Activated T-helper 9 cell treated with anti-CD3 and anti-CD28 coated beads, Interleukin-2, amount 50 U/mL, for 16 hours (primary cell): ENCODE data around the gene SSUH2.
"Not testable (repeated sequence)": the region's sequence is repeated elsewhere in the genome, so short reads cannot be mapped to it uniquely, and the experiment has no call there.

ENCODE experiments used
- DNase-seq: peaks from one replicate; pipeline ENCODE4 v3.0.0-alpha.2; 2020; ENCODE audit warnings: low read depth

Gene SSUH2

DNA sequence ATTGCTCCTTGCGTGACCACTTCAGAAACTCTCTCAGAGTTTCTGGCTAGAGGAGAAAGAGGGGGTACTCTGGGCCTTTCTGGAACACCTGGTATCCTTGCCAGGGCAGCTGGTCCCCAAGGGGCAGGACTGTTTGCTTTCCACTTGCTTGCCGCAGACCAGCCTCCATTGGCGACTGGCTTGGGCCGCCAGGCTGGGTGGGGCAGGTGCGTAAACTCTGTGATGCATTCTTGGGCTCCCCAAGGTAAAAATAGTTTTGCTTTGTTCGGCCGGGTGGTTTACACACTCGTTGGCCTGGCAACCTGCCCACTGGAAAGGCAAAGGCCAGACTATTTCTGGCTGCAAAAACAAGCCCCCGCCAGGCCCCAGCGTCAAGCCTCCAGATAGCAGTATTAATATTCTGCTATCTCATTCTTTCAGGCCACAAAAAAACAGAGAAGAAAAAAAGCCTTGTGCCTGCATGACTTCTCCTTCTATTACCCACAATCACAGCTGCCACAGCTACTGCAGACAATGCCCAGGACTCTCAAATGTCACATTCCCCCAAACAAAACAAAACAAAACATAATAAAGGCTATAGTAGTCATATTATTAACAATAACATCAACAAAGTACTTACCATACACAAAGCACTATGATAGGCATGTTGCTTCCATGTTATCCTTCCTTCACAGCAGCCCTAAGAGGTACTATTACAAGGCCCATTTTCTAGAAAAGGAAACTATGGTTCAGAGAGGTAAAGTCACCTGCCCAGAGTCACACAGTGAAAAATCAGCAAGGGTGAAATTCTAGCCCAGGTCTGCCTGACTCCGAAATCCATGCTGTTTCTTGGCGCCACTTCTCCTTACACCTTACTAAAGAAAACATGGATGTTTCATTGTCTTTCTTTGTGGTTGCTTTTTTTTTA is 14.0 kb upstream of the SSUH2 start:
- DNase-seq: no peak

DNA sequence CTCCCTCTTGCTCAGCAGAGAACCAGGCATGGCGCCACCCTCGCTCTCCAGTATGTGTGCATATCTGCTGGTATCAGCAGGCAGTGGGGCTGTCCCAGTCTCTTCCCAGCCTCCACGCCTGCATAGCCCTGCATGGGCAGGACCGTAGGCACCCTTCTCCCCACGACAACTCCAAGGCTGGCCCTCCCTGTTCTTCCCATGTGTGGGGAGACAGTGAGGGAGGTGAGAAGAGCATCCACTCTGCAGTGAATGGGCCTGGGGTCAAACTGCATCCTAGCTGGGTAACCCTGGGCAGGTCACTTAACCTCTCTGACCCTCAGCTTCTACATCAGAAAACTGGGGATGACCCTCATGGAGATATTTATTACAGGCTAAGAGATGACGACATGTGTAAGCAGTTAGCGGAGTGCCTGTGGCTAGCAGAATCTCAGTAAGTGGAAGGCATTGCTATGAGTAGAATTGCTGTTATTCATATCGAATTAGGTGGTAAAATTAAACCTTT is 13.3 kb upstream of the SSUH2 start:
- DNase-seq: no peak

DNA sequence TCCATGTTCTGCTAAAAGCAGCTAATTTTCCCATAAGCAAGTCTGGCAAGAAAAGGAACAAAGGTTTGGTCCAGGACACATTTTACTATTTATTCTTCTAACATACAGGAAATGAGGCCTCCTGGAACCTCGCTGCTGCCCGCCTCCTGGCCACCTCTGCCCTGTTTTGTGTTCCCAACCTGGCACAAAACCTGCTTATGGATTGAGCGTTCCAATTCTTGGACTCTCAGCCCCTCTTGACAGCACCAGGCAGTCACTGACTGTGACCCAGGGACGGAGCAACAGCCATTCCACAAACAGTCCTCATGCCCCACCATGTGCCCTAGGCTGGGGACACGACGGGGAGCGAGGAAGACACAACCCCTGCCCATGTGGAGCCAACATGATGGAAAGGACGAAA is 11.6 kb upstream of the SSUH2 start:
- no peak for DNase-seq

DNA sequence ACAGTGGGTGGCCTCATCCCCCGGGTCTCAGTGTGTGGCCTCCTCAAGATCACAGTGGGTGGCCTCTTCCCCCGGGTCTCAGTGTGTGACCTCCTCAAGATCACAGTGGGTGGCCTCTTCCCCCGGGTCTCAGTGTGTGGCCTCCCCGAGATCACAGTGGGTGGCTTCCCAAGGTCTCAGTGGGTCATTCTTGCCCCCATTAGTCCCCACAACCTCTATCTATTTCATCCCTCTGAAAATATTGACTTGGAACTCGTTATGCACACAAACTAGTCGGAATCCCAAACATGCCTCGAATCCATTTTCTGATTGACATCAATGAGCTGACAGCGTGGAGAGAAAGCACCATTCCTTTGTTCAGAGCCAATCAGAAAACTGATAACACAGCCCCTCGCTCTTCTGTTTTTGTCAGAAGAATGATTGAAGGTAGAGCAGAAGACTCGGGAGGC is 10.8 kb upstream of the SSUH2 start:
- DNase-seq: no peak

DNA sequence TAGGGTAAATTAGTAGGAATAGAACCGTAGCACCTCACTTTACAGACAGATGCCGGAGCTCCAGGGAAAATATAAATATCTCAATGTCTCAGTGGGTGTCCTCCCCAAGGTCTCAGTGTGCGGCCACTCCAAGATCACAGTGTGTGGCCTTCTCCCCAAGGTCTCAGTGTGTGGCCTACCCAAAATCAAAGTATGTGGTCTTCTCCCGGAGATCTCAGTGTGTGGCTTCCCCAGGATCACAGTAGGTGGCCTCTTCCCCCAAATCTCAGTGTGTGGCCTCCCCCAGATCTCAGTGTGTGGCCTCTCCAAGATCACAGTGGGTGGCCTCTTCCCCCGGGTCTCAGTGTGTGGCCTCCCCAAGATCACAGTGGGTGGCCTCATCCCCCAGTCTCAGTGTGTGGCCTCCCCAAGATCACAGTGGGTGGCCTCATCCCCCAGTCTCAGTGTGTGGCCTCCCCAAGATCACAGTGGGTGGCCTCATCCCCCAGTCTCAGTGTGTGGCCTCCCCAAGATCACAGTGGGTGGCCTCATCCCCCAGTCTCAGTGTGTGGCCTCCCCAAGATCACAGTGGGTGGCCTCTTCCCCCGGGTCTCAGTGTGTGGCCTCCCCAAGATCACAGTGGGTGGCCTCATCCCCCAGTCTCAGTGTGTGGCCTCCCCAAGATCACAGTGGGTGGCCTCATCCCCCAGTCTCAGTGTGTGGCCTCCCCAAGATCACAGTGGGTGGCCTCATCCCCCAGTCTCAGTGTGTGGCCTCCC is 10.2 kb upstream of the SSUH2 start:
- DNase-seq: not testable (repeated sequence)

DNA sequence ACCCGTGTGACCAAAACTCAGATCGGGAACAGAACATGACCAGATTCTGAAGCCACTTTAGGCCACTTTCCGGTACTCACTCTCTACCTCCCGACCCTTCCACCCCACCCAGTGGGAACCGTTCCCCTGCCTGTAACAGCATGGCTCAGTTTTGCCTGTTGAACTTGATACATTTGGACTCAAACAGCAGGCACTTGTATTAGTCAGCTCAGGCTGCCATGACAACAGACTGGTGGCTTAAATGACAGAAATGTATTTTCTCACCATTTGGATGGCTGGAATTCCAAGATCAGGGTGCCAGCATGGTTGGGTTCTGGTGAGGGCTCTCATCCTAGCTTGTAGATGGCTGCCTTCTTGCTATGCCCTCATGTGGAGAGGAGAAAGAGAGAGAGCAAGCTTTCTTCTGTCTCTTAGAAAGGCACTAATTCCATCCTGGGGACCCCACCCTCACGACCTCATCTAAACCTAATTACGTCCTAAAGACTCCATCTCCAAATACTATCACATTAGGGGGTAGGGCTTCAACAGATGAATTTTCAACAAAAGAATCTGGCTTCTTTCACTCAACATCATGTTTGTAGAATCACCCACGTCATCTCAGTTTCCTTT is 9.3 kb upstream of the SSUH2 start:
- DNase-seq: no peak

DNA sequence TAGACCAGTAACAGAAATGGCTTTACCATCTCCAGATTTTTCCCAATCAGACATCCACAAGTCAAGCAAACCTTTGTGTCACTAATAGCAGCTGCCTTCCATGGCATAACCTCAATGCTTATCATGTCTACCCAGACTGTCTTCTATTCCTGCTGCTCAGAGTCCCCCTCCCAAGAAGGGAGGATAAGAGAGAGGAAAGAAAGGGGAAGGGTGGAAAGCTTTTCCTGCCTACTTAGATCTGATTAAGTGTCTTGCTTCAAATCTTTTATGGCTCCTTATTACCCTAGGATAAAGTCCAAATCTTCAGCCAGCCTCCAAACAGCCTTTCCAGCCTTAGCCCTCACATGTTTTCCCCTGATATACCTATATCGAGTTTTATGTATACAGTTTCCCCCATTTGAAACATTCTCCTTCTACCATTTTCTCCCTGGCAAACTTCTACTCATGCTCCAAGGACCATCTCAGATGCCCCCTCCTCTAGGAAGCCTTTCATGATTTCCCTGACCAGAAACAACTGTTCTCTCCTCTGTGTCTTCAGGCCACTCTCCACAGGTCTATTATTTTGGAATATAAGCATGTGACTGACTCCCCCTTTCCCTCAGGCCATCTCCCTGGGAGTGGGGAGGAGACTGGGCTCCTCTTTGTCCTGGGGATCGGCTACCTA is 7.9 kb upstream of the SSUH2 start:
- no peak for DNase-seq

DNA sequence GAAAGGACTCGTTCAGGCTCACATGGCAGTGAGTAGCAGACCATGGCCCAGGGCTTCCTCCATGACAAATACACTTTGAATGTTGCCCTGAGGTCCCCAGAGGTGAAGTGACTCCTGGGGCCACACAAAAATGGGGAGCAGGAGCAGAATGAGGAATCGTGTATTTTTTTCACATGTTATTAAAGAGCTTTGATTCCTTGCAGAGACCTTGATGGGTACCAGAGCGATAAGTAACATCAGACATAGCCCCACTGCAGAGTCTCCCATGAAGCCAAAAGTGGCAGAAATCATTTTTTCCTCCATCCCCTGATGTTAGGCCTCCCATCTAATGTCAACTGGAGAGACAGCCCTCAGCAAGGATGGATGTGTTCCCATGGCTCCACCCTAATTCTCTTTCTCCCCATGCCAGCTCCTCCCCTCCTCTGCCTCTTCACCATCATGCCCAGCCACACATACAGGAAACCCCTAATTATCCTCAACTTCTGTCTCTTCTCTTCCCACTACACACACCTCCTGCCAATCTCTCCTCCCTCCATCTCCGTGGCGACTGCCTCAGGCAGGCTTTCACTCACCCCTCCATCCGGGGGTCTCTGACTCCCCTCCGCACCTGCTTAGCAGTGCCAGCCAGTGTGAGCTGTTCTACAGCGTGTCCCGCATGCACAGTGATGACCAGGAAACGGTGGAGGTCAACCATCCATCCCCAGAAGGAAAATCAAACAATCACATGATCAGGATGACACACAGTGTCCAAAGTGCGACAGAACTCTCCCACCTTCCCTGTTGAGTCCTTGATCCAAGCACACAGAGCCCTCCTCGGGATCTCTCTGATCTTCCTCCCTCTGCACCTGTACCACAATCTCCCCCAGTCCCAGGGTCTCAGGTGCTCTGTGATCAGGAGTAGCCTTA is 7.1 kb upstream of the SSUH2 start:
- DNase-seq: no peak

DNA sequence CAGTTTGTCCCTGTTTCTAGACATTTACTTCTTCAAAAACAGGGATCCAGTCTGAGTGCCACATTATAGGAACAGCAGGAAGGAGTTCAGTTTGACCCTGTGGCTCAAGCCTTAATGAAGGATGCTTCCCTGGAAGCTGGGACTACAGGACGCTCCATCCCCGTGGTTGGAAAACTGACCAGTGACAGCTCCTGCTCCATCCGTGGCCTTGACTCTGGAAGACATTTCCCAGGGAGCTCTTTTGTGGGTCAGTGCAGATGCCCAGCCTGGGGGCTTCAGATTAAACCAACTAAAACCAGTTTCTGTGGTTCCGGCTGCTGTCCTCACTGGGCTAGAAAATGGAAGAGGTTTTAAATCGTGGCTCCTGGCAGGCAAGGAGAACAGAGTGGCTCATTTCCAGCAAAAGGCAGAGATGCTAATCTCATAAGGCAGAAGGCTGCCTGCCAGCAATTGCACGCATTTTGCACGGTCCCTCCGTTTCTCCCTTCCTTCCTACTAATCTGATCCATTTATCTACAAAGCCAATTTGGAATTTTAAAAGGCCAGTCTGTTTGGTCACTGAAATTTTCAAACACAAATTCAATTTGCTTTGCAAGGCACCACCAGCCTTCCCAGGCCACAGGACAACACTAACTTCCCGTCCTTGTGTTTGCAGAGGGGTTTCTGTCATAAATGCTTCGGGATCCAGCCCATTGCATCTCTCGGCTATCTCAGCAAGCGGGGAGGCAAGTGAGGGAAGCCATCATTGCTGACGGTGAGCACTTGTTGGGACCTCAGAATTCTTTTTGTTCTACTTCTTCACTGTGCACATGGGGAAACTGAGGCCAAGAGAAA is 6.2 kb upstream of the SSUH2 start:
- DNase-seq: no peak

DNA sequence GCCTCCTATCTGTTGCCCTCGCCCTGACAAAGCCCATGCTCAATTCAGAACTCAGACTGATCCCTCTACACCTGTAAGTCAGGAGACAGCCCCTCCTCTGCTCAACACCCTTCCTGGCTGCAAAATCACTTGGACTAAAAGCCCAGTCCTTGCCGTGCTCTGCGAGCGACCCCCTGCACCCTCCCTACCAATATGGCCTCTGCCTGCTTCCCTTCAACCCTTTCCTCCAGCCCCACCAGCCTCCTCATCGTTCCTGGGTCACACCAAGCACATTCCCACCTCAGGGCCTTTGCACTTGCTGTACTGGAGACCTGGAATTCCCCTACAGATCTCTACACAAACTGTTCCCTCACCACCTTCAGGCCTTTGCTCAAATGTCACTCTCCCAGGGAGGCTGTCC is 5.2 kb upstream of the SSUH2 start:
- no peak for DNase-seq

DNA sequence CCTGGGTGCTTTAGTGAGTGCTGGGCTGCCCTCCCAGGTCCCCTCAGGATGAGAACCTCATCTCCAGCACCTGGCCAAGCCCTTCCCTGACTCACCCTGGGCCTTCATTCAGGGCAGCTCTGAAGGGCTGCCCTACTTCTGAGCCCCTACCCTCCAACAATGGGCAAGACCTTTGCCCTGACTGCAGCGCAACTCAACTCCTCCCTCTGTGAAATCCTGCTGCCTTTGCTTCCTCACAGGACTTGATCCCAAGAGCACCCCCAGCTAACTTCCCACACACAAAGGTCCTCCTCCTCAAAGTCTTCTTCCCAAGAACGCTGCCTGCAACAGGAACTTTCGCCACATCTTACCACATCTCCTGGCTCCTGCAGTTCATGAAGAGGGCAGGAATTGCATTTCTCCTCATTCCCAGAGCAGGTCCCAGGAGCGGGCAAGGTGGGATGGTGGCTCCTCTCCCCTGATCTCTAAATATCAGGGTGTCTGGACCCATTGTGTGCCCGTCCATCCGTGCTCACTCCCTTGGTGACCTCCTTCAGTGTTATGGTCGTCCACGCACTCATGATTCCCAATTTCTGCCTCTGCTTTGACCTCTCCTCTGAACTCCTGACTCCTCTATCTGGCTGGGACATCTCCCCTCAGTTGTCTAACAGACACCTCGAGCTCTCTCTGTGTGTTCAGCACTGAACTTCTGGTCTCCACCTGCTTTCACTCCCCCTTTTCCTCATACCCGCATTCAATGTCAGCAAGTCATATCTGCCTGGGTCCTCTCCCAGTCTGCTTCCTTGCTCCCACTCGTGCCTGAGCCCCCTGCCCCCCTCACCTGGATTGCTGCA is 4.5 kb upstream of the SSUH2 start:
- no peak for DNase-seq

DNA sequence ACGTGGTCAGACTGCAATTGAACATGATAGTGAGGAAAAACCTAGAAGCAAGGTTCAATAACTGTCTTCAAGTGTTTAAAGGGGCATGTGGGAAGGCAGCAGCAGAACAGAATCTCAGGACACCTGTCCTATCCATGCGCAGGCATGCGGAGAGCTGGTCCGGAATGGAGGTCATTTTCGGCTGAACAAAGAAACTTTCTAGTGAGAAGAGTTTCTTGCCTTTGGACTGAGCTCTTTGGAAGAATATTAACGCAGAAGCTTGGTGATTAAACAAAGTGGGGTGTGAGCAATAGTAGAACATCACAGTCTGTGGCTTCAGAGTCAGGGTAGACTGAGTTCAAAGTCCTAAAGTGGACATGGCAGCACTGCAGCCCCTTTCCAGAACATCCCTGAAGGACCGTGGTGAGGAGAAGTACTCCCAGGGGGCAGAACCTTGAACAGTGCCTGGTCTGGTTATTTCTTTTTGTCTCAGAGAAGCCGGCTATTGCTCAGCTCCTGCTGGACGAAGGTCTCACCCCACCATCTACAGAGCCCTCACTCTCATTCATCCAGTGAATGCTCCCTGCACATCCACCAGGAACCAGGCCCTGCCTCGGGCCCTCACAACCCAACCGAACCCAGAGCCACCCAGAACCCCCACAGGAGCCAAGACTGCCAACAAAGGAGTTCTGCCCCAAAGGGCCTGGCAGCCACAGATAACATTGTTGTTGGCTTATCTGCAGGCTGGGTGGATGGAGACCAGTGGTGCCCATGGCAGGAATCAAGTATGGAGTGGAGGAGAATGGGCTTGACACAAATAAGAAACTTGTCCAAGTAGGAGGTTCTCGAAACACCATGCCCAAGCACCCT is 2.8 kb upstream of the SSUH2 start:
- DNase-seq: no peak

DNA sequence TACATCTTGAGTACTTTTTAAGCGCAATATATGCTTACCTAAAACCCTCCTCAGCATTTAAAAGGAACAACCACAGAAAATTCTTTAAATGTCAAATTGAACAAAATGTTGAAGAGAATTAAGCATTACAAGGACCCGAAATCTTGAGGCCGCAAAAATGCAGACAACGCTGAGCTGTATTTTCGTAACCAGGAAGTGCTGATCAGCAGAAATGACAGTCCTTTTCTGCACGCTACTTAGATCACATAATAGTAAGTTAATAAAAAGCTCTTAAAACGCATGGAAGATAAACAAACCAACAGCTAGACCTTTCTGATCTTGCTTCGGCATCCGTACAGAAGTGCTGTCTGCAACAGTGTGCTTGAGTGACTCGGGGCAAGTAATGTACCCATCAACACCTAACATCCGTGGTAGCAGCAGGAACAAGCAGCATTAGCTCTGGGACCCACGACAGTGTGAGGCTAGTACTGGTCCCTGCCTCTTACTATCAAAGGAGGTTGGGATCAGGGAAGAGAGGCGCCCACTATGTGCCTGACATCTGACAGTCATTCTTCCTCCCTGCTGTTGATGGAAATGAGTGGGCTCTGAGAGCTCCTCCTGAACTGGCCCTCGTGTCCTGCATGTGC is 1.8 kb upstream of the SSUH2 start:
- no peak for DNase-seq

DNA sequence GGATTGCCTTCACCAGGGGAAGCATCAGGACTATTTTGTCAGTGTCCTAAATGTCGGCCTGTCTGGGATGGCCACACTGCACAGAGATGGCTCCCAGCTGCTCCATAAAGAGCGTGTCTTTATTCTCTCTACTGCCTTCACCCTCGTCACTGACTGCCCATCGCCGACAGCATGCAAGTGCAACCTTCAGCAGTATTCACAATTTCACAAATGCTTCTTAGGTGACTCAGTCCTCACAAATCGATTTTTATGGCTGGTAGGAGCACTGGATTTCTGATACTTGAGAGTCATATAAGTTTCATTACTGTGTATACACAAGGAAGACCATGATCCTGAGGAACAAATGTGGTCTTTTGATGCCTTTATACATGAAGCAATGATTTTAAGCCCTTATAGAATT is 1.1 kb upstream of the SSUH2 start:
- no peak for DNase-seq

DNA sequence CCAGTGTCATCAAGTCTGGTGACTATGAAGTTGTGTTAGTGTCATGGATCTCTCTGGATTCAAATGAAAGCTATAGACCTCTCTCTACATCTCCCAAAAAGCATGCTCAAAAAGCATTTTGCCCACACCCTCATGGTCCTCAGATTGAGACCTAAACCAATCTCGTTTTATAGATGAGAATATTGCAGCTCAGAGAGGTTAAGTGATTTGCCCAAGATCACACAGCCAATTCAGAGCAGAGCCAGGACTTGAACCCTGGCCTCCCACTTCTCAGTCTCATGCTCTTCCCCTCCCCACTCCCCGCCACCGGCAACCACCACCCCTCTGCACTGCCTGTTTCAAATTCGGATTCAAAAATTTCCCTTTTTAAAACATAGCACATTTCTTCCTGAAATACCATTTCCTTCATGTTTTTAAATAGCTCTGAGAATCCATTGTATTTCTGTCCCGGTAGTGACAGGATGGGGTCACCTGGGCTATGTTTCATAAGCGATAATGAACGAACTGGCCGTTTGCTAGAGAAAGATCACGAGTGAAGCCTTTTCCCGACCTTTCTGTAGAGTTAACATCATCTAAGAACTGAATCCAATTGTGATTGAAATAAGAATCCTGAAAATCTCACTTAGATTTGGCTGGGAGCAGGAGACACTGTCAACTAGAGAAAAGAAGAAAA is 769 bp downstream of the SSUH2 start:
- no peak for DNase-seq

DNA sequence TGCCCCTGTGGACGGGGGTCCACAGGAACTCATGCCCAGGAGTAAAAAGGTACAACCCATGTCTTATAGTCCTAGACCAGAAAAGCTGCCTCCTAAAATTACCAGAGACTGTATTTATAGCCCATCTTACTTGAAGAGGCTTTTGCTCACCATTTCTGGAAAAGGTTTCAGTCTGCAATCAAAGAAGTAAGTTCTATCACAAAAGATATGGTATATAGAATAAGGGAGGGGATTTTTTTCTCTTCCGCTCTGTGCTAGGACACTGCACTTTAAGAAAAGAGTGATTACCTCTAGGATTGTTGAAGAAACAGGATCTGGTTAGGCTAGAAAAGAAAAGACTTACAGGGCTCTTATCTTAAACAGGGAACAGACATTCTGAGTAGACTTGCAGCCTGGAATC is 2.6 kb downstream of the SSUH2 start:
- DNase-seq: no peak

DNA sequence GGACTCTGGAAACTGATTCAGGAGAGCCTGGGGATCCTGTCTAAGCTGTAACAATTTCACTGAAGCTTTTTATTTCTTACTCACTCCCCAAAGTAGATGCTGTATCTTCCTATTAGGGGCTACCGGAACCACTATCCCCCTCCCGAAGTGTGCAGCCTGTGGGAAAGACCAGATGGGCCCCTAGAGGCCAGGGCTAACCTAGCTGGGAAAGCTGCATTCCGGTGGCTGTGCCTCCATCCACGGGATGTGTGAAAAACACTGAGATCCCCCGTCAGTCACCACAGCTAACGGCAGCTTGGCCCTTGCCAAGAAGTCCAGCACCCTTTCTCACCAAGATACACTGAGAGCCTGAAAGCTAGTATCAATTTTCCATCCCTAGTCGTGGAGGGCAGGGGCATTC is 3.1 kb downstream of the SSUH2 start:
- DNase-seq: no peak
